HepG2 (cell line): Measurements from ENCODE around the gene NEK8. TPM values are rescaled to one million over a fixed set of nuclear protein-coding genes. Genes with fewer than 3 reads are reported as not detected.

Experiments
- AHR ChIP-seq: IDR thresholded peaks from 2 replicates; pipeline ENCODE4 v1.6.1; 2018; ENCODE audit warnings: missing genetic modification reagents, missing compliant biosample characterization
- BCLAF1 ChIP-seq: fragments of 450-650 bp; IDR thresholded peaks from 2 replicates; pipeline ENCODE4 v1.6.1; 2017; ENCODE audit warnings: mild to moderate bottlenecking
- CERS6 ChIP-seq: sonication (generic); formaldehyde crosslinking; IDR thresholded peaks from 2 replicates; pipeline ENCODE4 v1.5.0; 2020; ENCODE audit warnings: missing genetic modification reagents
- IRX3 ChIP-seq: sonication (generic); formaldehyde crosslinking; IDR thresholded peaks from 2 replicates; pipeline ENCODE4 v1.8.1; 2023; ENCODE audit warnings: mild to moderate bottlenecking, low read depth, missing genetic modification reagents, borderline replicate concordance
- MXI1 ChIP-seq: IDR thresholded peaks from 3 replicates; pipeline ENCODE4 v1.6.1; 2012; ENCODE audit warnings: low read depth, low read length, inconsistent platforms, borderline replicate concordance
- PCBP1 ChIP-seq: fragments of 200-400 bp; formaldehyde crosslinking; IDR thresholded peaks from 2 replicates; pipeline ENCODE4 v1.6.1; 2017; ENCODE audit warnings: mild to moderate bottlenecking, low read depth, low read length, borderline replicate concordance
- RXRA ChIP-seq: sonication (generic); formaldehyde crosslinking; IDR thresholded peaks from 2 replicates; pipeline ENCODE4 v1.5.1; 2020; ENCODE audit warnings: missing genetic modification reagents
- SNAI1 ChIP-seq: sonication (generic); formaldehyde crosslinking; IDR thresholded peaks from 2 replicates; pipeline ENCODE4 v1.5.0; 2020; ENCODE audit warnings: mild to moderate bottlenecking, missing genetic modification reagents, borderline replicate concordance
- U2AF2 ChIP-seq: fragments of 200-400 bp; formaldehyde crosslinking; IDR thresholded peaks from 2 replicates; pipeline ENCODE4 v1.6.1; 2017; ENCODE audit warnings: low read depth, mild to moderate bottlenecking, low read length
- ZNF24 ChIP-seq: fragments of 450-650 bp; IDR thresholded peaks from 2 replicates; pipeline ENCODE4 v1.6.1; 2017; ENCODE audit warnings: antibody characterized with exemption, mild to moderate bottlenecking
- ZNF296 ChIP-seq: sonication (generic); formaldehyde crosslinking; conservative IDR thresholded peaks from 2 replicates; pipeline ENCODE4 v1.5.0; 2020; ENCODE audit warnings: mild to moderate bottlenecking, missing genetic modification reagents
- ZNF503 ChIP-seq: sonication (generic); formaldehyde crosslinking; IDR thresholded peaks from 2 replicates; pipeline ENCODE4 v1.4.0; 2020; ENCODE audit warnings: missing genetic modification reagents
- ZNF770 ChIP-seq: sonication (generic); formaldehyde crosslinking; IDR thresholded peaks from 2 replicates; pipeline ENCODE4 v1.5.0; 2020; ENCODE audit warnings: mild to moderate bottlenecking, missing genetic modification reagents
- ZNF788 ChIP-seq: sonication (generic); formaldehyde crosslinking; IDR thresholded peaks from 2 replicates; pipeline ENCODE4 v1.5.0; 2020; ENCODE audit warnings: mild to moderate bottlenecking, missing genetic modification reagents, borderline replicate concordance
- ZNF879 ChIP-seq: sonication (generic); formaldehyde crosslinking; IDR thresholded peaks from 2 replicates; pipeline ENCODE4 v1.8.1; 2023; ENCODE audit warnings: missing genetic modification reagents
- ZZZ3 ChIP-seq: sonication (generic); formaldehyde crosslinking; IDR thresholded peaks from 2 replicates; pipeline ENCODE4 v1.4.0; 2020; ENCODE audit warnings: missing genetic modification reagents, mild to moderate bottlenecking, borderline replicate concordance
- polyA plus RNA-seq, 8 experiments: library from polyadenylated mRNA; depleted of rRNA in 3 of 8; stranded (reverse) in 7 of 8; unstranded in 1 of 8; fragments of >200 nt; fragmentation: Illumina TruSeq in 4 of 8; extraction: Trizol in 4 of 8; gene quantifications; 2 replicates each; pipeline versions ENCODE4 v1.2.1 to v1.2.3, GENCODE V29; 2011 to 2016; ENCODE audit warnings: low read depth in 4 of 8, missing spikeins in 1 of 8, mixed read lengths in 1 of 8; ENCODE audit not compliant: insufficient read depth in 1 of 8
- total RNA-seq, 5 experiments: library from RNA; depleted of rRNA; stranded (reverse); fragments of >200 nt; fragmentation: Illumina TruSeq; extraction: Trizol; gene quantifications; 2 replicates each; pipeline ENCODE4 v1.2.3, GENCODE V29; 2016; ENCODE audit warnings: low read depth in 1 of 5

The NEK8 gene
- total and polyA plus RNA-seq, 2 of the 13 experiments (the other 11 are each of a cell fraction or from before 2014, with no cell fraction given): 5.8 to 13.5 TPM

- no peak for TF ChIP-seq BCLAF1
- no peak for TF ChIP-seq ZNF296
- TF ChIP-seq ZNF24: no peak
- TF ChIP-seq RXRA (CRISPR knock-in tag): no peak
- no peak for TF ChIP-seq ZNF503 (CRISPR knock-in tag)
- TF ChIP-seq U2AF2: no peak
- no peak for TF ChIP-seq PCBP1
- no peak for TF ChIP-seq ZNF770 (CRISPR knock-in tag)
- no peak for TF ChIP-seq ZZZ3 (CRISPR knock-in tag)
- TF ChIP-seq IRX3: no peak
- TF ChIP-seq ZNF788 (CRISPR knock-in tag): no peak
- TF ChIP-seq AHR (CRISPR knock-in tag): no peak
- no peak for TF ChIP-seq MXI1
- TF ChIP-seq ZNF879: no peak
- TF ChIP-seq SNAI1 (CRISPR knock-in tag): no peak
- no peak for TF ChIP-seq CERS6 (CRISPR knock-in tag)
- TF ChIP-seq, all 625 proteins: peak for 4
These were observed 16.9 kb upstream of the NEK8 start, which contains the start of gene PROCA1 (continued) for GRCh38 chr17:28711723-28712031.
